ENCODE measurements around the gene L1TD1.

- no peak for TF ChIP-seq CTCF (IDR thresholded peaks at IDR 0.05)
- no peak for TF ChIP-seq USF2 (IDR thresholded peaks at IDR 0.05)
- TF ChIP-seq RNF2 (IDR thresholded peaks at IDR 0.05; ENCODE audit: borderline replicate concordance, low read depth): no peak
- no peak for TF ChIP-seq BCL3 (IDR thresholded peaks at IDR 0.05)
- TF ChIP-seq POLR2A (IDR thresholded peaks at IDR 0.05; ENCODE audit: low read length): no peak
Observed at GRCh38 chr1:62237950-62238374, 43.3 kb downstream of the L1TD1 start.

All from A549 (cell line).